IMR-90 (cell line): ENCODE results near the gene SLC6A15. TPM values are rescaled to one million over a fixed set of nuclear protein-coding genes. Genes with fewer than 3 reads are reported as not detected.

Experiments used
- ATAC-seq: fragments of 200-7000 bp; cut with Tn5 transposase; 2 replicates; pipeline ENCODE4 v1.9.1; 2020; ENCODE audit warnings: low read depth, mild to moderate bottlenecking, moderate library complexity
- BruUV-seq: library from RNA; stranded (reverse); fragments of 400-500 nt; replicated peaks from 2 replicates; lab custom pipeline; 2021; lab: Mats Ljungman, UMichigan
- CTCF ChIA-PET: fragments of 300-600 bp; formaldehyde crosslinking; extraction: SDS; loops from one replicate; lab custom pipeline; 2021; ENCODE audit warnings: antibody characterized with exemption; lab: Yijun Ruan, JAX
- POLR2A ChIA-PET: fragments of 300-600 bp; sonication (Branson Sonifier 250); formaldehyde crosslinking; loops from one replicate; lab custom pipeline; 2022; ENCODE audit warnings: antibody characterized with exemption; ENCODE audit not compliant: unreplicated experiment; lab: Charles Lee
- DNase-seq: peaks from one replicate; pipeline ENCODE4 v3.0.0; 2013
- H2AFZ ChIP-seq: replicated peaks from 2 replicates; pipeline ENCODE3; 2013; ENCODE audit warnings: low read length, mild to moderate bottlenecking; ENCODE audit not compliant: poor library complexity
- H2AK5ac ChIP-seq: 2 replicates; pipeline ENCODE4 v1.6.1; 2013; ENCODE audit warnings: low read depth, low read length, inconsistent platforms
- H2AK9ac ChIP-seq: replicated peaks from 2 replicates; pipeline ENCODE3; 2013; ENCODE audit warnings: mild to moderate bottlenecking, low read depth, low read length, moderate library complexity; ENCODE audit not compliant: poor library complexity
- H2BK120ac ChIP-seq: 2 replicates; pipeline ENCODE4 v1.6.1; 2013; ENCODE audit warnings: low read depth, low read length, inconsistent platforms
- H2BK15ac ChIP-seq: 3 replicates; pipeline ENCODE4 v1.6.1; 2013; ENCODE audit warnings: low read depth, low read length, inconsistent platforms
- H2BK20ac ChIP-seq: 2 replicates; pipeline ENCODE4 v1.6.1; 2013; ENCODE audit warnings: low read depth, mild to moderate bottlenecking, inconsistent platforms, low read length, moderate library complexity
- H2BK5ac ChIP-seq: 2 replicates; pipeline ENCODE4 v1.6.1; 2013; ENCODE audit warnings: mild to moderate bottlenecking, low read depth, low read length, inconsistent platforms; ENCODE audit not compliant: poor library complexity, severe bottlenecking
- H3K14ac ChIP-seq: replicated peaks from 2 replicates; pipeline ENCODE4 v1.6.1; 2013; ENCODE audit warnings: low read depth, low read length, inconsistent platforms
- H3K18ac ChIP-seq: 2 replicates; pipeline ENCODE4 v1.6.1; 2013; ENCODE audit warnings: low read depth, low read length, control low read depth
- H3K23ac ChIP-seq: 2 replicates; pipeline ENCODE4 v1.6.1; 2013; ENCODE audit warnings: low read depth, low read length, inconsistent platforms
- H3K27ac ChIP-seq: 2 replicates; pipeline ENCODE4 v1.5.1; 2013; ENCODE audit warnings: mild to moderate bottlenecking, control low read depth, low read length; ENCODE audit not compliant: insufficient read depth
- H3K27me3 ChIP-seq: 2 replicates; pipeline ENCODE4 v1.6.1; 2013; ENCODE audit warnings: low read length; ENCODE audit not compliant: control insufficient read depth, insufficient read depth
- H3K36me3 ChIP-seq: 2 replicates; pipeline ENCODE4 v1.6.1; 2013; ENCODE audit warnings: low read length, mixed read lengths; ENCODE audit not compliant: control insufficient read depth, insufficient read depth
- H3K4ac ChIP-seq: 2 replicates; pipeline ENCODE4 v1.6.1; 2013; ENCODE audit warnings: low read depth, low read length, inconsistent platforms
- H3K4me1 ChIP-seq: 2 replicates; pipeline ENCODE4 v1.6.1; 2013; ENCODE audit warnings: low read length, mixed read lengths; ENCODE audit not compliant: control insufficient read depth, insufficient read depth
- H3K4me2 ChIP-seq: 2 replicates; pipeline ENCODE4 v1.6.1; 2013; ENCODE audit warnings: low read depth, mild to moderate bottlenecking, control low read depth, low read length, moderate library complexity
- H3K4me3 ChIP-seq: 2 replicates; pipeline ENCODE4 v1.5.1; 2013; ENCODE audit warnings: low read depth, mild to moderate bottlenecking, control low read depth, low read length, moderate library complexity; ENCODE audit not compliant: insufficient read depth
- H3K56ac ChIP-seq: 2 replicates; pipeline ENCODE4 v1.6.1; 2013; ENCODE audit warnings: low read length, inconsistent platforms; ENCODE audit not compliant: insufficient read depth; ENCODE audit errors: extremely low read depth
- H3K79me1 ChIP-seq, 2 experiments: 2 replicates each; pipeline ENCODE4 v1.6.1; 2013; ENCODE audit warnings: low read length in 2 of 2, inconsistent platforms in 1 of 2, low read depth in 1 of 2
- H3K9ac ChIP-seq: 2 replicates; pipeline ENCODE4 v1.6.1; 2013; ENCODE audit warnings: low read depth, low read length, control low read depth
- H3K9me1 ChIP-seq: 2 replicates; pipeline ENCODE4 v1.6.1; 2013; ENCODE audit warnings: low read length, inconsistent platforms; ENCODE audit not compliant: insufficient read depth
- H3K9me3 ChIP-seq: 2 replicates; pipeline ENCODE4 v1.6.1; 2013; ENCODE audit warnings: low read length; ENCODE audit not compliant: control insufficient read depth, insufficient read depth
- H4K20me1 ChIP-seq: 2 replicates; pipeline ENCODE4 v1.6.1; 2013; ENCODE audit warnings: low read length, inconsistent platforms; ENCODE audit not compliant: insufficient read depth
- H4K5ac ChIP-seq: 2 replicates; pipeline ENCODE4 v1.6.1; 2013; ENCODE audit warnings: mild to moderate bottlenecking, low read depth, low read length, control low read depth
- H4K8ac ChIP-seq, 2 experiments: 2 replicates each; pipeline ENCODE4 v1.6.1; 2013; ENCODE audit warnings: low read depth in 2 of 2, low read length in 2 of 2, control low read depth in 1 of 2, inconsistent platforms in 1 of 2
- H4K91ac ChIP-seq: 2 replicates; pipeline ENCODE4 v1.6.1; 2013; ENCODE audit warnings: low read depth, low read length, inconsistent platforms; ENCODE audit not compliant: insufficient read depth
- BHLHE40 ChIP-seq: fragments of 150-350 bp; IDR thresholded peaks from 2 replicates; pipeline ENCODE4 v1.6.1; 2016; ENCODE audit warnings: mild to moderate bottlenecking, low read depth, low read length
- CEBPB ChIP-seq: IDR thresholded peaks from 2 replicates; pipeline ENCODE4 v1.6.1; 2012; ENCODE audit warnings: low read depth, low read length, improper control_type of control experiment
- CHD1 ChIP-seq: IDR thresholded peaks from 2 replicates; pipeline ENCODE4 v1.6.1; 2012; ENCODE audit warnings: low read depth, low read length, improper control_type of control experiment
- CTCF ChIP-seq: conservative IDR thresholded peaks from 2 replicates; pipeline ENCODE4 v1.5.1; 2012; ENCODE audit warnings: mild to moderate bottlenecking, low read depth, low read length, improper control_type of control experiment
- ELK1 ChIP-seq: fragments of 150-350 bp; IDR thresholded peaks from 2 replicates; pipeline ENCODE4 v1.6.1; 2016; ENCODE audit warnings: low read depth, mild to moderate bottlenecking, low read length, moderate library complexity, borderline replicate concordance
- FOS ChIP-seq: fragments of 150-350 bp; IDR thresholded peaks from 2 replicates; pipeline ENCODE4 v1.6.1; 2016; ENCODE audit warnings: low read depth, low read length
- MAFK ChIP-seq: IDR thresholded peaks from 2 replicates; pipeline ENCODE4 v1.6.1; 2012; ENCODE audit warnings: low read depth, low read length, improper control_type of control experiment
- MXI1 ChIP-seq: IDR thresholded peaks from 2 replicates; pipeline ENCODE4 v1.6.1; 2012; ENCODE audit warnings: low read depth, mild to moderate bottlenecking, low read length, moderate library complexity, borderline replicate concordance
- NFE2L2 ChIP-seq: fragments of 150-350 bp; IDR thresholded peaks from 2 replicates; pipeline ENCODE4 v1.6.1; 2016; ENCODE audit warnings: low read depth, mild to moderate bottlenecking, low read length
- POLR2A ChIP-seq: IDR thresholded peaks from 2 replicates; pipeline ENCODE4 v1.6.1; 2012; ENCODE audit warnings: mild to moderate bottlenecking, low read depth, low read length
- RAD21 ChIP-seq: IDR thresholded peaks from 2 replicates; pipeline ENCODE4 v1.6.1; 2012; ENCODE audit warnings: low read length, improper control_type of control experiment
- RCOR1 ChIP-seq: IDR thresholded peaks from 2 replicates; pipeline ENCODE4 v1.6.1; 2012; ENCODE audit warnings: mild to moderate bottlenecking, low read length, improper control_type of control experiment; ENCODE audit not compliant: insufficient replicate concordance
- RFX5 ChIP-seq: IDR thresholded peaks from 2 replicates; pipeline ENCODE4 v1.8.0; 2012; ENCODE audit warnings: low read depth, mild to moderate bottlenecking, low read length, moderate library complexity
- SMC3 ChIP-seq: fragments of 150-350 bp; IDR thresholded peaks from 2 replicates; pipeline ENCODE4 v1.6.1; 2016; ENCODE audit warnings: low read depth, mild to moderate bottlenecking, antibody characterized with exemption, low read length, moderate library complexity
- USF2 ChIP-seq: fragments of 150-350 bp; IDR thresholded peaks from 2 replicates; pipeline ENCODE4 v1.6.1; 2017; ENCODE audit warnings: mild to moderate bottlenecking, antibody characterized with exemption, low read length, low read depth
- WGBS, 2 experiments: methylation state at CpG; one replicate each; pipeline versions ENCODE4 v1.1.5 to v1.1.7; 2013; ENCODE audit warnings: missing lambda C conversion rate in 2 of 2; ENCODE audit not compliant: insufficient read length in 1 of 2; ENCODE audit errors: extremely low coverage in 2 of 2; 5-methylcytosine and 5-hydroxymethylcytosine counted together
- dilution Hi-C: fragments of 300-500 bp; cut with HindIII; formaldehyde crosslinking; loops from one replicate; pipeline ENCODE4 v1.14.3; 2018; ENCODE audit warnings: low sequenced_read_pairs; ENCODE audit not compliant: unreplicated experiment
- in situ Hi-C: fragments of 300-500 bp; cut with MboI; formaldehyde crosslinking; loops from 3 replicates; pipeline ENCODE4 v1.14.3; 2019; ENCODE audit warnings: low sequenced_read_pairs, inconsistent platforms, mixed read lengths
- intact Hi-C: fragments of 100-400 bp; cut with micrococcal nuclease; formaldehyde crosslinking; loops from 2 replicates; pipeline ENCODE4 v1.10.0; 2022
- polyA plus RNA-seq, 3 experiments: library from polyadenylated mRNA; depleted of rRNA; stranded (reverse); fragments of >200 nt; gene quantifications; 2 replicates each; pipeline ENCODE4 v1.2.3, GENCODE V29; 2012; ENCODE audit warnings: low replicate concordance in 1 of 3
- total RNA-seq: library from RNA; depleted of rRNA; stranded (reverse); fragments of >200 nt; gene quantifications from 2 replicates; pipeline ENCODE4 v1.2.3, GENCODE V29; 2012

Gene SLC6A15
- total and polyA plus RNA-seq, 2 of the 4 experiments (the other 2 are of a cell fraction), result 0.32 to 0.72 TPM

DNA sequence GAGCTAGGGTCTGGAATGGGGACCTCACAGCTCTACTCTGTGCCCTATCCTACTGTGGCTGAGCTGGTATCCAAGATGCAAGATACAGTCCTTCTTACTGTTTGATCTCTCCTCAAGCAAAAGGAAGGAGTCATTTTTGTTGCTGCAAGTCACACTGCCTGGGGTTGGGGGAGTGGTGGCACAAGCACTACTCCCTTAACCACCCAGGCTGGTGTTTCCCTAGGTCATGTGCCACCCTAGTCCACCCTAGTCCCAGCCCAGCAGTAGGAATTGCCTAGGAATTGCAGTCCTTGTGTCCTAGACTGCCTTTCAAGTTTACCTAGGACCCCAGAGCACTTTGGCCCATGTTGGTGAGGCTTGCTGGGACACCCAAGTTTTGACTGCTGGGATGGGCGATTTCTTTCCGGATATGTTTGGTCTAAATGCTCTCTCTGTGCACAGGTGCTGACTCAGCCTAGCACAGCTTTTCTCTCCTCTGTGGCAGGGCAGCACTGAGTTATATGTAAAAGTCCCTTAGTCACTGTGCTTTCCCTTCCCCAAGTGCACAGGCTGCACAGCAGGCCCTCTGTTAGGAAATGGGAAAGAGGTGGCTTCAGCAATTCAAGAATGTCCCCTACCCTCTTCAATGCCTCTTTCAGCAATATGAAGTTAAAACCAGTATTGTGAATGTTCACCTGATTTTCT is 54.9 kb downstream of the SLC6A15 start:
- Histone ChIP-seq H3K27me3 (no peaks in the 10 kb centered on the region), H3K18ac (no peak overlapping the region), H3K4me3 (no peak overlapping the region), H2BK5ac (no peak overlapping the region), H3K9me3 (no peaks in the 10 kb centered on the region), H3K14ac (no peak overlapping the region), H3K9ac (no peak overlapping the region), H3K4me1 (no peaks in the 10 kb centered on the region), H3K4me2 (no peak overlapping the region), H2AFZ (no peak overlapping the region), H2AK9ac (no peak overlapping the region), H2AK5ac (no peak overlapping the region), H3K27ac (no peak overlapping the region), H4K5ac (no peak overlapping the region), H4K20me1 (no peaks in the 10 kb centered on the region), H3K36me3 (no peaks in the 10 kb centered on the region), H4K8ac (no peak overlapping the region), H2BK15ac (no peak overlapping the region), H3K9me1 (no peaks in the 10 kb centered on the region), H3K23ac (no peak overlapping the region), H2BK120ac (no peak overlapping the region), H3K79me1 (no peaks in the 10 kb centered on the region), H4K91ac (no peak overlapping the region), H3K4ac (no peak overlapping the region), H3K56ac (no peak overlapping the region), H2BK20ac (no peak overlapping the region)
- ChIA-PET CTCF (no interaction called here), POLR2A (no interaction called here)
- WGBS, 2 experiments, result 92% methylated on average over 2 of the region's 2 CpGs; no CpG with 5 or more reads in 1 of the 2 experiments
- dilution Hi-C loops, result no loop called here
- intact Hi-C loops, result no loop called here
- no peak for ATAC-seq
- in situ Hi-C loops, result no loop called here
- DNase-seq, result no peak
- no TSS peak for BruUV-seq
- no peak for TF ChIP-seq RCOR1
- TF ChIP-seq BHLHE40, result no peak
- TF ChIP-seq SMC3, result no peak
- TF ChIP-seq FOS, result no peak
- TF ChIP-seq MXI1, result no peak
- TF ChIP-seq RFX5, result no peak
- TF ChIP-seq NFE2L2, result no peak
- TF ChIP-seq CEBPB, result no peak
- no peak for TF ChIP-seq USF2
- no peak for TF ChIP-seq MAFK
- no peak for TF ChIP-seq CHD1
- no peak for TF ChIP-seq RAD21
- no peak for TF ChIP-seq CTCF
- TF ChIP-seq POLR2A, result no peak
- TF ChIP-seq ELK1, result no peak
